HL-60 (cell line): ENCODE data around the gene C2orf92.

Experiments
- CTCF ChIP-seq: IDR thresholded peaks from one replicate; pipeline ENCODE4 v1.5.1; 2011; ENCODE audit warnings: low read length, control low read depth, inconsistent platforms; ENCODE audit not compliant: insufficient read depth
- GABPA ChIP-seq: IDR thresholded peaks from 2 replicates; pipeline ENCODE4 v1.6.1; 2012; ENCODE audit warnings: low read depth
- POLR2AphosphoS5 ChIP-seq: IDR thresholded peaks from 2 replicates; pipeline ENCODE4 v1.6.1; 2012; ENCODE audit warnings: low read depth
- REST ChIP-seq: IDR thresholded peaks from 2 replicates; pipeline ENCODE4 v1.6.1; 2012; ENCODE audit warnings: low read depth; ENCODE audit not compliant: insufficient replicate concordance
- SPI1 ChIP-seq: IDR thresholded peaks from 2 replicates; pipeline ENCODE4 v1.6.1; 2012; ENCODE audit warnings: low read depth, mild to moderate bottlenecking, borderline replicate concordance

- TF ChIP-seq CTCF: no peak
- no peak for TF ChIP-seq REST
- TF ChIP-seq GABPA: no peak
- TF ChIP-seq POLR2AphosphoS5: no peak
- TF ChIP-seq SPI1: no peak
These were observed 7.6 kb upstream of the C2orf92 start for GRCh38 chr2:97661927-97662326.
